Measurements from ENCODE around the gene MRGPRF.
"Not testable (repeated sequence)": the region's sequence is repeated elsewhere in the genome, so short reads cannot be mapped to it uniquely, and the experiment has no call there.

Gene MRGPRF

DNA sequence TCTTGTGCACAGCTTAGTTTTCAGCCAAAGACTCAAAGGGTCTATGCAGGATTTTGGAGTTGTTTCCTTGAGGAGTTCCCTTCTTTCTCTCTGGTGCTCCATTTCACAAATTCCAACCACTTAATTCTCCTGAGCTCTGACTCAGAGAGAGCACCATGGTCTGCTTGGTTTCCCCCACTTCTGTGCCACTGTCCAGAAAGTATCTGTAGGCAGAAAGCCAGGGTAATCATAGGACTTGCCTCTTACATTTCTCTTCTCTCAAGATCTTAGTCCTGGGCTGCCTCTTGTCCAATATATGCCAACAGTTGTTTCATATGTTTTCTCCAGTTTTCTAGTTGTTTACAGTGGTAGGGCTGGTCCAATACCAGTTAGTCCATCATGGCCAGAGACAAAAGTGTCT is 25.8 kb downstream of the MRGPRF start:
- DNase-seq (ENCODE audit: low read depth in 2 of 2), result no peak

DNA sequence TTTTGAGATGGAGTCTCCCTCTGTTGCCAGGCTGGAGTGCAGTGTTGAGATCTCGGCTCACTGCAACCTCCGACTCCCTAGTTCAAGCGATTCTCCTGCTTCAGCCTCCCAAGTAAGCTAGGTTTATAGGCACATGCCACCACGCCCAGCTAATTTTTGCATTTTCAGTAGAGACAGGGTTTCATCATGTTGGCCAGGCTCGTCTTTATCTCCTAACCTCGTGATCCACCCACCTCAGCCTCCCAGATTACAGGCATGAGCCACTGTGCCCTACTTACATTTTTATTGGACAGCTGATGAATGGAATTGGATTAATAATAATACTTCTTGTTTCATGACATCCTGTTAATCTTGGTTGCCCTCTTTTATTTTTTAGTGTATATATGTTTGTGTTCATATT is 29.2 kb downstream of the MRGPRF start:
- no peak for DNase-seq (ENCODE audit: low read depth in 2 of 2)

DNA sequence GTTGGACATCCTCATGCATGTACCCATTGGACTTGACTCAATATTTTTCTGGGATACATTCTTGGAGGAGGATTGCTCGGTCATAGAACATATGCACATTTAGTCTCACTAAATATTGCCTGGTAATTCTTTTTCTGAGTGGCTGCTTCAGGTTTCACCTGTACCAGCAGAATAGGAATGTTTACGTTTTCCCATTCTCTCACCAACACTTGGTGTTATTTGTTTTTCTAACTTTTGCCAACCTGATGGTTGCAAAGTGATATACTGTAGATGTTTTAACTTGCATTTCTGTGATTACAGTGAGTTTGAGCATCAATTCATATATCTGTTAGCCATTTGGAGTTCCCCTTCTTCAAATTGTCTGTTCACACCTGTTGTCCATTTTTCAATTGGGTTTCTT is 30.9 kb downstream of the MRGPRF start:
- DNase-seq (ENCODE audit: low read depth in 2 of 2), result no peak

DNA sequence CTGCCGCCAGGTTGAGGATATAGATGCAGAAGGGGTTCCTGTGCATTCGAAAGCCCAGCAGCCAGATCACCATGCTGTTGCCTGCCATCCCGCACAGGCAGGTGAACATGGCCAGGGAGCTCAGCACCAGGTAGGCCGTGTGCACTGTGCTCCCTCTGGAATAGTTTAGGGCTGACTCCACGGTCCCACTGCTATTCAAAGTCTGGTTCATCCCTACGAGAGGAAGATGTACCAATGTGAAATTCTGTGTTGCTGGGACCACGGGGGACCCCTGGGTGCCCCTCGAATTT is 32.3 kb downstream of the MRGPRF start, which contains the start of gene MRGPRD:
Gene MRGPRD, minus strand, starts transcription at position 211 of the 290 bp plus-strand sequence. Its CDS starts 0 bp downstream, at position 211.
- DNase-seq (ENCODE audit: low read depth in 2 of 2), result no peak

DNA sequence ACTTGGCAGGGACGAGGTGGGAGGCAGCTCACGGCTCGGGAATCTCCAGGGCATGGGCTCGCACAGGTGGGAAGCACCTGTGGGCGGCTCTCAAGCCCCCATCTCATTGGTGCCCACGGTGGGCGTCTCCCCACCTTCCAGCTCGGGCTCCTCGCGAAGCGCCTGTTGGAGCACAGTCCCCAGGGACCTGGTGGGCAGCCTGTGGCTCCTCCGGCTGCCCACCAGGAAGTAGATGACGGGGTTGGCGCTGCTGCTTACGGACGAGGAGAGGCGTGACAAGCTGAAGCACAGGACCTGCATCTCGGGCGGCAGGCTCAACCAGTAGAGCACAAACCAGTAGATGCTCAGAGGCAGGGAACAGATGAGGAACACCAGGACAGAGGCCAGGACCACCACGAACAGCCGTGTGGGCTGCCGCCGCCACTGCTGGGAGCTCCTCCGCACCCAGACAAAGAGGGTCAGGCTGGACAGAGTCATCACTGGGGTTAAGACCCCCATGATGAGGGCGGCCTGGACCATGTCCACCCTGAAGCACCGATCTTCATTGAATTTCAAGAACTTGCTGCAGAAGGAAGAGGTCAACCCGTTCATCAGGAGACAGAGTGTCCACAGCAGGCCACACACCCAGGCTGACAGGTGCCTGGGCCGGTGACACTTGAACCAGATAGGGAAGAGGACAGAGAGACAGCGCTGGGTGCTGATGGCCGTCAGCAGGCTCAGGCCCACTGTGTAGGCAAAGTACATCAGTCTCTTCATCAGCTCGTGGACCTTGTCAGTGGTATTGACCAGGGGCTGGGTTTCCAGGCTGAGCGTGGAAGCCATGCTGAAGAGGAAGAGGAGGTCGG is 32.9 kb downstream of the MRGPRF start:
- no peak for DNase-seq (ENCODE audit: low read depth in 2 of 2)

DNA sequence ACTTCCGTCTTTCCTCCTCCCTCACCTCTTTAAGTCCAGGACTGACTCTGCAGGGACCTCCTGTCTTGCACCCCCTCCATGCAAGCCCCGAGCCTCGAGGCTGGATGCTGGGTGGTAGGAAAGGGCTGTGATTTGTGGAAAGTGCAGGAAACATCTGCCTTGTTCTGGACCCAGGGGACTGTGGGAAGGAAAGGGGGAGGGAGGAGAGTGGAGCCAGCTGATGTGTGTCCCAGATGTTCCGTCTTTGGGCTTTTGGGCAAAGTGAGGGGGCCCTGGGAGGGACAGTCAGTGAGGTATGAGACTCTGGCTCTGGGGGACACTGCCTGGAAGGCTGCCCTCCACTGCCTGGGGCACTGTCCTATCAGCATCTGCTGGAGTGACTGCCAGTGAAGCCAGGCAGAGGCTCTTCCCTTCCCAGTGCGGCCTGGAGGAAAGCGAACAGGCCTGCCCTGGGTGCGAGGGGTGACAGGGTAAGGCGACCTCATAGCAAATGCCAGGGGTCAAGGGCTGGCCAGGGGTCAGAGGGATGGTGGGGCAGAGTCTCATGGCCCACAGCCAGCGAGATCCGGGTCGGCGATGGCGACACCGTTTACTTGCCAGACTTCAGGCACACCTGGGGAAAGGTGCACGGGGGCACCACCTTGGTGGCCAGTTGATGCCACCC is 34.0 kb downstream of the MRGPRF start:
- no peak for DNase-seq (ENCODE audit: low read depth in 2 of 2)

DNA sequence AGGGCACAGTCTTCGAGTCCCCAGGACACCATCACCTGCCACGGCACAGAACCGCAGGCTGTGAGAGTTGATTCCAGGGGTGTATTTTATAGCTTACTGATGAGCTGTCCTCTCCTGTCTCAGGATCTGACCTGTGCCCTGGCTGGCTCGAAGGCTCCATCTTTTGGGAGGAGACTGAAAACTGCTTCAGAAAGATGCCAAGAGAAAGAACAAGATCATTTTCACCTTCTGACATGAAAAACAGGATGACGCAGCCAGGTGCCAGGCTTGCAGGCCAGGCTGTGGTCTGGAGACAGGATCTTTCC is 34.5 kb downstream of the MRGPRF start:
- no peak for DNase-seq (ENCODE audit: low read depth in 2 of 2)

DNA sequence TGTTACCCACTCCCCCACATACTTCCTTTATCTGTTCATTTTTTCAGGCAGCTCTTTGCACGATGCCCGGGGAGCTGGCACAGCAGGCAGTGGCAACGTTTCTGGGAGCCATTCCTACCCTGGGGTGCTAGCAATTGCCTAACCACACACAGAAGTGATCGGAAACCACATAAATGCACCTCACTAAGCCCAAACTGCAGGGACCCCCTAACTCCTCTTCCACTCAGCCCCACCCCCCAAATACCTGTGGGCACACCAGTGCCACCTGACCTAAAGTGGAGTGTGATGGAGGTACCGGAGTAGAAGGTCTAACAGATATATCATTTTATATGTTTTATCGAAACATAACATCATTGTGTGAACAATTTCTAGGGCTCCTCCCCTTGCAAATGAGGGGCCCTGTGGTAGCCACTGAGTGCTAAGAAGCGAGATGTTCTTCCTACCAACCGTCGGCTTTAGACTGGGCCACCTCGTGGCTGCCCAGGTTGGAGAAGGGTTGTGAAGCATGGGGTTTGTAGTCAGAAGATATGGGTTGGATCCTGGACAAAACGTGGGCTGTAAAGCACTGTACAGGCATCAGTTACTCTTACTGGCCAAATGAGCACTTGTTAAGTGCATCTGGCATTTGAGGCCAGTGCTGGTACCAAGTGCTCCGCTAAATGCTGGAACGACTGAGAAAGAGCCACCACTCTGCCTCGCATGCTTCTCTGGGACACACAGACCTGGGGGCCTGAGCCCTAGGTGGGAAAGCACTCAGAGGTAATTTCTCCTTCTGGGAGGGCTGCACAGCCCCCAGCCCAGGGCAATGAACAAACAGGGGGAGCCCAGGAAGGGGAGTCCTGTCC is 35.0 kb downstream of the MRGPRF start:
- DNase-seq (ENCODE audit: low read depth in 2 of 2), result no peak

DNA sequence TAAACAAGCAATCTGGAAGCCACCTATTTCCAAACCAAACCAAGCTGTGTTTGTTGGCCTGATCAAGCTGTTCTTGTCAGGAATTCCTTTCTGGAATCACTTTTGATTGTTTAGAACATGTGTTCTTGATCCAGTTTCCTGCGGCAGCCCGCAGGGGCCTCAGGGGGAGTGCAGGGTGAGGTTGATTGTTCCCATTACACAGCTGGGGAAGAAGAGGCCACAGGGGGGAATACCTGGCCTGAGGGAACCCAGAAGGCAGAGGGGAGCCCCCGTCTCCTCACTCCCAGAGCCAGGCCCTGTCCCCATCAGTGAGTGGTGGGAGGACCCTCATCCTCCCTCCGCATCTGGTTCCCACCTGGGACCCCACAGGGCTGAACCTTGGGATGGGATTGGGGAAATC is 36.5 kb downstream of the MRGPRF start:
- no peak for DNase-seq (ENCODE audit: low read depth in 2 of 2)

DNA sequence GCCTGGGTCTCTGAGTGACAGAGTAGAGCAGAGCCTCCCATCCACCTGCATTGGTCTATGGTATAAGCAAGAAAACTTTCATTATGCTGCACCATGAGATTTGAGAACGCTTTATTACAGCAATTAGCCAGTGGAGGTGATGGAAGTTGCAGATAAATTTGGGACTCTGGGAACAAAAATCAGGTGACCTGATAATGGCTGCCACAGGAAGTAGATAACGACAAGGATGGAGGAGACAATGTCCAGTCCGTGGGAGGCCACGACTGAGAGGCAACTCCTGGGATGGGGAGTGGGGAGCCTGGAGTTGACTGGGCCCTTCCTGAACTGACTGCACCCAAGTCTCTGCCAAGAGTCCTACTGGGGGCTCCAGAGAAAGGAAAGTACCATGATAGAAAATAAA is 37.0 kb downstream of the MRGPRF start:
- no peak for DNase-seq (ENCODE audit: low read depth in 2 of 2)

DNA sequence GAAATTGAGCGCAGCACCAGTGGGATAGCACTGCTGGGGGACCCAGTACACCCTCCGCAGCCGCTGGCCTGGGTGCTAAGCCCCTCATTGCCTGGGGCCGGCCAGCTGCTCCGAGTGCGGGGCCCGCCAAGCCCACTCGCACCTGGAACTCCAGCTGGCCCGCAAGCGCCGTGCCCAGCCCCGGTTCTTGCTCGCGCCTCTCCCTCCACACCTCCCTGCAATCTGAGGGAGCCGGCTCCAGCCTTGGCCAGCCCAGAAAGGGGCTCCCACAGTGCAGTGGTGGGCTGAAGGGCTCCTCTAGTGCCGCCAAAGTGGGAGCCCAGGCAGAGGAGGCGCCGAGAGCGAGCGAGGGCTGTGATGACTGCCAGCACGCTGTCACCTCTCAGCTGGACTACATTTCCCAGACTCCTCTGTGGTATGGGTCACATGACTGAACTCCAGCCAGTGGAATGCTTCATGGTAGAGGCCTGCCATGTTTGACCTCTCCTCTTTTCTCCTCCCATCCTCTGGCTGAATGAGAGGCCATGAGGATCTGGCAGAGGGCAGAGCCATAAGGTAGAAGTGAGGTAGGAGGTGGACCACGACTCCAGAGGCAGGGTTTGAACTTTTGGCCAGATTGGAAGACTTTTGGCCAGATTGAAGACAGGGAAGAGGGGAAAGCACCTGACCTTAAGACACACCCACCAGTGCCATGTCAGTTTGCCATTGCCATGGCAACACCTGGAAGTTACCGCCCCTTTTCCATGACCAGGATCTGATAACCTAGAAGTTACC is 38.4 kb downstream of the MRGPRF start:
- DNase-seq (ENCODE audit: low read depth in 2 of 2), result no peak

DNA sequence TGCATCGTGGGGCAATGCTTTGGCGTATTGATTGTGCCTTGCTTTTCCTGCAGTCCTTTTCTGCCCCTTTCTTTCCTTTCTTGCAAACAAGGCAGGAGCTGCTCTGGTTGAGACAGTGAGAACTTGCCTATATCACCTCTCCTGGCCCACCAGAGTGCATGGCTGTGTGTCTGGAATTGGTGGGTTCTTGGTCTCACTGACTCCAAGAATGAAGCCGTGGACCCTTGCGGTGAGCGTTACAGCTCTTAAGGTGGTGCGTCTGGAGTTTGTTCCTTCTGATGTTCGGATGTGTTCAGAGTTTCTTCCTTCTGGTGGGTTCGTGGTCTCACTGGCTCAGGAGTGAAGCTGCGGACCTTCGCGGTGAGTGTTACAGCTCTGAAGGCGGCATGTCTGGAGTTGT is 39.3 kb downstream of the MRGPRF start:
- not testable (repeated sequence) for DNase-seq (ENCODE audit: low read depth in 2 of 2)

DNA sequence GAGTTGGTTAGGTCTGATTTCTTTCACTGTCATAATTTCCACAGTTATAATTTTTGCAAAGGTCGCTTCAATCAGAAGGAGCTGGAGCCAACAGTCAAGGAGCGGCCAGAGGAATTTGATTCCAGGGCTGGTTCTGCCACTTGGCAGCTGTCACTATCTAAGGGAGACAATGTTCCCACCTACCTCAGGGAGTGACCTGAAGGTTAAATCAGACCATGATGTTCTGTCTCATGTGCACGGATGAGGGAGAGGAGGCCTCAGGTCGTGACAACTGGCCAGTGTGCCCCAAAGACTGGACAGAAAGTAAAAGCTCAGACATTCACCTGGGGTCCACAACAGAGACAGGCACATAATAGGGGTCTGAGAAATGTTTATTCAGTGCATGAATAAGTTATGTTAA is 39.8 kb downstream of the MRGPRF start:
- DNase-seq (ENCODE audit: low read depth in 2 of 2), result no peak

DNA sequence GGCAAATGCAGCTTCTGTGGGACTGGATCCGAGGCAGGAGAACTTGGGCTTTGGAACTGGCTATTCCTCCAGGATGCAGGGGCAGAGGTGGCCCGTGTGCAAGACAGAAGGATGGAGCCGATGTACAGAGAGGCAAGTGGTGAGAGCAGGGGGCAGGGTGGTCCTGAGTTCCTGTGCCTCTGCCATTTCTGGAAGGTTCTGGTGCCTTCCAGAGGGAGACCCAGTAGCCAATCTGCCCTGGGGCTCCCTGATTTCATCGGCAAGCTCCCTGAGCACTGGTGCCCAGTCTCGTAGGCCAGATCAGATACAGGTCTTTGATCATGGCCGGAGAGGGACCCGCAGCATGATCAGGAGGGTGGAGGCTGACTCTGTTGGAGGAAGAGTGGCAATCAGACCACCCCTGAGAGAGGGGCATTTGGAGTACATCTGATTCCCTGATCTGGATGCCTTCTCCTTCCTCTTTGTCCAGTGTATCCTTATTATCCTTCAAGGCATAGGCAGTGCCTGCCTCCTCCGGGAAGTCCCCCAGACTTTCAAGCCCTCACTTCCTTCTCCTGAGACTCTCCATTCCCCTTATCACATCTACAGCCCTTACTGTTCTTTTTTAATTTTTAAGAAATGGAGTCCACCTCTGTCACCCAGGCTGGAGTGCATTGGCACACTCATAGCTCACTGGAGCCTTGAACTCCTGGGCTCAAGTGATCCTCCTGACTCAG is 42.0 kb downstream of the MRGPRF start:
- no peak for DNase-seq (ENCODE audit: low read depth in 2 of 2)

DNA sequence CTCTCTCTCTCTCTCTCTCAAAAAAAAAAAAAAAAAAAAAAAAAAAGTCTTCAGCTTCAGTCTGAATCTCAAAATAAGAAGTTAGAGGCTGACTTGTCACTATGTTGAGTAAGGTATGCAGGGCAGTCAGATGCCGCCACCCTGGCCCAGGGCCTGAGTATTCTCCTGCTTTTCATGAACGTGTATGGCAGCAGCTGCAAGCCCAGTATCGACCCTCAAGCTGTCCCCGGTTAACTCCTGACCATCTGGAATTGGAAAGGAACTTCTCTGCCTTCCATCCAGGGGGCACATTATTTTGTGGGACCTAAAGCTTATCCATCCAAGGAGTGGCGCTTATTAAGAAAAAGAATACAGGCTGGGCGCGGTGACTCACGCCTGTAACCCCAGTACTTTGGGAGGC is 43.7 kb downstream of the MRGPRF start:
- DNase-seq (ENCODE audit: low read depth in 2 of 2), result no peak

DNA sequence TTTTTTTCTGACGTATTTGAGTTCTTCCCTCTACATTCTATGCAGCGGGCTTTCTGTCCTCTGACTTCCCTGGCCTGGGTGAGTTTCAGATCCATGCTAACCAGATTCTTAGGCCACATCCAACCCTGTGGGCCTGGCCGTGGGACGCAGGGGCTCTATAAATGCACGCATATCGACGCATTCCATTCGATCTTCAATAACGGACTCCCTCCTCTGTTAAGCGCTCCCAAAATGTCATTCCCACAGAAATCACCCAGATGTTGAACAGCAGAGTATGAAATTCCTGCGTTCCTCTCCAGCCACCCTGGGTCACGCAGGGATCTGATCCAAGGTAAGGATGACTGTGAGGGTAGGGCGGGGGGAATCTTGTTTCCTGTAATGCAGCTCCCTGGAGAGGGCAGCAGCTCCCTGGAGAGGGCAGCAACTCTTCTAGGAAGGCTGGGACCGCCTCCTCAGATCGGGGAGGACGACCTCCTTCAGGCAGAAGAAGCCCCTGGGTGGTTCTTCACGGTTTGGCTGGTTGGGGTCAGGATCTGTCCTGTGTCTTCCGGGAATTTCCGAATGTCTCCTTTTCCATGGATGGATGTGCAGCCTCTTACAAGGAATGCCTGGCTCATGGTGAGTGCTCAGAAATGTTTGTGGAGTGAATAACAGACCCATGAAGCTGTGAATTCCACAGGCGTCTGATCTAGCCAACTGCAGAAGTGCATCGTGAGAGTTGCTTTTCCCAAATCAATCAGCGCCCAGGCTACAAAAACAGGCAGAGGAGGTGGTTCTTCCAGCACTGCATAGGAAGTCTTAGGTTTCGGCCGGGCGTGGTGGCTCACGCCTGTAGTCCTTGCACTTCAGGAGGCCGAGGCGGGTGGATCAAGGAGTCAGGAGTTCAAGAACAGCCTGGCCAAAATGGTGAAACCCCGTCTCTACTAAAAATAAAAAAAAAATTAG is 44.5 kb downstream of the MRGPRF start:
- DNase-seq (ENCODE audit: low read depth in 2 of 2), result no peak

DNA sequence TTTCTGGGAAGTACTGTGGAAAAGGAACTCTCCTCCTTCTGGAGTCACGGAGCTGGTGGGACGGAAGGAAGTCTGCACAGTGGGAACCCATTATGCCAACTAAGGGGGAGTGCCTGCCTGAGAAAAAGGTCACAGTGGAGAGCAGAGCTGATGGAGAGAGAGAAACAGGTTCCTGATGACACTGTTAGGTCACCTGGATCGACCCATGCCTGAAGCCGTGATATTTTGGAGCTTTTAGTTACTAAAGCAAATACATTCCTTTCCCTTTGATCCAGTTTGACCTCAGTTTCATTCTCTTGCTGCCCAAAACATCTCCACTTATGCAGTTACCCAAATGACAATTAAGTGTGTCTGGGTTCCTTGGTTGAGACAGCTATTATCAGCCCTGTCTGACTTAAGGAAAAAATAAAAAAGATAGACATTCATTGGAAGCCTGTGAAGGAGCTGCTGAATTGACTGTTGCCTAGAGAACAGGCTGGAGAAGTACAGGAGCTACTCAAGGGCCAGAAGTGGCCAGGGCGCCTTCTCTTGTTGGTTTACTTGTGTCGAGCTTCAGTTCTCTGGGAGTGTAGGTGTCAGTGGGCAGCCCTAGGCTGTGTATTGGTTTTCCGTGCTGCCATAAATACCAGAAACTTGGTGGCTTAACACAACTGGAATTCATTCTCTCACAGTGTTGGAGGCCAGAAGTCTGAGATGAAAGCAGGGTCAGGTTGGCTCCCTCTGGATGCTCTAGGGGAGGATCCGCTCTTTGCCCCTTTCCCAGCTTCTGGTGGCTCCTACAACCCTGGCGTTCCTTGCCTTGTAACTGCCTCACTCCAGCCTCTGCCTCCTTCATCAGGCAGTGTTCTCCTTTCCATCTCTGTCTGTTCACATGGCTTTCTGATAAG is 45.9 kb downstream of the MRGPRF start:
- DNase-seq (ENCODE audit: low read depth in 2 of 2), result no peak

DNA sequence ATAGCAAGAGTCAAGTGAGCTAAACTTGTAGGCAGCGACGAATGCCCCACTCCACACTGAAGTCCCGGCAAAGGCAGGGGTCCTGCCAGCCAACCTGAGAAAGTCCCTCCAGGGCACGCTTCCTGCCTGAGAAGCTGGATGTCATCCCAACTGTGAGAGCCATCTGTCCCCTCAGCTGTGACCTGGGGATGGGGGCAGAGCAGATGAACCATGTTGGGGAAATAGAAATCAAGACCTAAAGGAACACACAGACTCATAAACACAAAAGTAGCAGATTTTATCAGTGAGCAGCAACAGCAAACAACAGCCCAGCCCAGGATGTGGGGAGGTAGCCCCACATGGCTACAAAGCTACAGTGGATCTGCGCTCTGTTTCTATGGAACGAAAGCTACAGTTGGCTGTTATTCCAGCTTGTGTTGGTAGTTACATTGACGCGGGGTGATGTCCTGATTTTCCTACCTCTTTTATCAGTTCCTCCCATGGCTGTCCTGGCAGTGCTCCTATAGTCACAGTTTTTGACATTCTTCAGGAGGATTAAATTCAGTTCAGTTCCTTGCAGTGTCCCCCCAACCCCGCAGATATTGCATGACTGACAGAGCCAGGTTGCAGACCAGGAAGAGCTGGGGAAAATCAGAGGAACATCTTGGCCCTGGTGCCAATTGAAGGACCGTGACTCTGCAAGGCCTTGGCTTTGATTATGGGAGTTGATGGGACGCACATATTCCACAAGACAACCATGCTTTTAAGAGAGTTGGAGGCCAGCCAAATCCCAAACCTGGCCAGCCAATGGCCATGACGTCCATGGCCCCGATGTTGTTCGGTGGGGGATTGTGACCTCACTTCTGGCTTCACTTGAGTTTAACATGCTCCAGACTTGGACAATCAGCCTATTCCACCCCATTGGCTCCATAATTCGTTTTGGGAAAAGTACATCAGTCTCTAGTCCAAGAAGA is 46.9 kb downstream of the MRGPRF start:
- no peak for DNase-seq (ENCODE audit: low read depth in 2 of 2)
